ENCODE data around the gene CHCHD6.

DNA sequence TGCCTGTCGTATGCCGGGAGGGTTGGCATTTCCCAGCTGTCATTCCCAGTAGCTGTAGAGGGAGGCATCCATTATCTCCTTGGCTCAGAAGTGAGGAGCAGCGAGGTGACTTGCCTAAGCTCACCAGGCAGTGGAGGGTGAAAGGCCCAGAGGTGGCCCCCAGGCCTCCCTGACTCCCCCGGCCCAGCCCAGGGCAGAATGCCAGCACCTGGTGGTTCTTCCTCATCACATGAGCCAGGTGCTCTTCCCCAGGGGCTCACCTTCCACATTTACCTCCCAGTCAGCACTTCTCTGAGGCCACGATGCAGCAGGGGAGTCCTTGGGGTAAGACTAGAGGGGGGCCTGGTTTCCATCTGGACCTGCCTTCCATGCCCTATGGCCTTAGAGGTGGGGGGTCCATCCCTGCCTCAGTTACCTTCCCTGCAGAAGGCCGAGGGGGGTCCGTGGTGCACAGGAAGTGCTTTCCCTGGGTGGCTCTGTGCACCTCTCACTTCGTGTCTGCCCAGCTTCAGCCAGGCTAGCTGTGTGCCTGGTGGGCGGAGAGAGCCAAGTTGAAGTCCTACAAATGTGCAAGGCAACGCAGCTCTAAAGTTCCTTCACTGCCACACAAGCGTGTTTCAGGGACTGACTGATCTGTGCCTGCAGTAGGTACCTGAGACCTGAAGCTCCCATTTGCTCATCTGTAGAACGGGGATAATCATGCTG lies 208.6 kb downstream of the CHCHD6 start:
- TF ChIP-seq CTCF (IDR thresholded peaks at IDR 0.05; ENCODE audit: low read depth, low read length, missing input control), result no peak
- TF ChIP-seq, protein P1, sequence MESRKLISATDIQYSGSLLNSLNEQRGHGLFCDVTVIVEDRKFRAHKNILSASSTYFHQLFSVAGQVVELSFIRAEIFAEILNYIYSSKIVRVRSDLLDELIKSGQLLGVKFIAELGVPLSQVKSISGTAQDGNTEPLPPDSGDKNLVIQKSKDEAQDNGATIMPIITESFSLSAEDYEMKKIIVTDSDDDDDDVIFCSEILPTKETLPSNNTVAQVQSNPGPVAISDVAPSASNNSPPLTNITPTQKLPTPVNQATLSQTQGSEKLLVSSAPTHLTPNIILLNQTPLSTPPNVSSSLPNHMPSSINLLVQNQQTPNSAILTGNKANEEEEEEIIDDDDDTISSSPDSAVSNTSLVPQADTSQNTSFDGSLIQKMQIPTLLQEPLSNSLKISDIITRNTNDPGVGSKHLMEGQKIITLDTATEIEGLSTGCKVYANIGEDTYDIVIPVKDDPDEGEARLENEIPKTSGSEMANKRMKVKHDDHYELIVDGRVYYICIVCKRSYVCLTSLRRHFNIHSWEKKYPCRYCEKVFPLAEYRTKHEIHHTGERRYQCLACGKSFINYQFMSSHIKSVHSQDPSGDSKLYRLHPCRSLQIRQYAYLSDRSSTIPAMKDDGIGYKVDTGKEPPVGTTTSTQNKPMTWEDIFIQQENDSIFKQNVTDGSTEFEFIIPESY (IDR thresholded peaks at IDR 0.05), result no peak
- TF ChIP-seq EGR1 (IDR thresholded peaks at IDR 0.05; ENCODE audit: low read depth in 2 of 2), result no peak
- TF ChIP-seq YY1 (IDR thresholded peaks at IDR 0.05), result no peak
- no peak for TF ChIP-seq TAF1 (conservative IDR thresholded peaks at IDR 0.05)
- TF ChIP-seq REST (IDR thresholded peaks at IDR 0.05), result no peak
- no peak for TF ChIP-seq RAD21 (IDR thresholded peaks at IDR 0.05)
- TF ChIP-seq, protein P2, sequence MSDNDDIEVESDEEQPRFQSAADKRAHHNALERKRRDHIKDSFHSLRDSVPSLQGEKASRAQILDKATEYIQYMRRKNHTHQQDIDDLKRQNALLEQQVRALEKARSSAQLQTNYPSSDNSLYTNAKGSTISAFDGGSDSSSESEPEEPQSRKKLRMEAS (IDR thresholded peaks at IDR 0.05), result no peak
- no peak for TF ChIP-seq FOXA2 (IDR thresholded peaks at IDR 0.05)
- no peak for TF ChIP-seq JUND (IDR thresholded peaks at IDR 0.05)
- no peak for TF ChIP-seq SP1 (IDR thresholded peaks at IDR 0.05)

Measured in liver (tissue), 3 donors.